Neural cell (in vitro differentiated cells): ENCODE data around the gene HTRA2. TPM values are rescaled to one million over a fixed set of nuclear protein-coding genes. Genes with fewer than 3 reads are reported as not detected.

Experiments used
- H2AFZ ChIP-seq: fragments of 200-600, 300-800 bp; sonication (generic), shearing (Covaris generic); 2 replicates; pipeline ENCODE4 v1.6.0; 2014; ENCODE audit warnings: low read depth, mild to moderate bottlenecking, antibody characterized with exemption, low read length, moderate library complexity
- H3F3A ChIP-seq: fragments of 200-600 bp; shearing (Covaris generic); 2 replicates; pipeline ENCODE4 v1.6.1; 2016; ENCODE audit warnings: mild to moderate bottlenecking, moderate library complexity, mixed read lengths, antibody characterized with exemption, low read length; ENCODE audit not compliant: insufficient read depth, poor library complexity, severe bottlenecking
- H3K27ac ChIP-seq: fragments of 200-600, 300-800 bp; sonication (generic), shearing (Covaris generic); 2 replicates; pipeline ENCODE4 v1.5.1; 2014; ENCODE audit warnings: mild to moderate bottlenecking, low read length, moderate library complexity
- H3K27me3 ChIP-seq: fragments of 300-800, 200-600 bp; sonication (generic), shearing (Covaris generic); 2 replicates; pipeline ENCODE4 v1.6.0; 2014; ENCODE audit warnings: mild to moderate bottlenecking, low read depth, low read length, moderate library complexity; ENCODE audit not compliant: insufficient read depth
- H3K36me3 ChIP-seq: fragments of 300-800, 200-600 bp; sonication (generic), shearing (Covaris generic); 2 replicates; pipeline ENCODE4 v1.5.1; 2014; ENCODE audit warnings: mild to moderate bottlenecking, antibody characterized with exemption, low read length, moderate library complexity; ENCODE audit not compliant: insufficient read depth
- H3K4me2 ChIP-seq: fragments of 300-800, 200-600 bp; sonication (generic), shearing (Covaris generic); 2 replicates; pipeline ENCODE4 v1.6.0; 2014; ENCODE audit warnings: mild to moderate bottlenecking, low read length
- H3K4me3 ChIP-seq: fragments of 300-800, 200-600 bp; sonication (generic), shearing (Covaris generic); 2 replicates; pipeline ENCODE4 v1.5.1; 2014; ENCODE audit warnings: mild to moderate bottlenecking, low read length, moderate library complexity
- H3K79me2 ChIP-seq: fragments of 200-600 bp; shearing (Covaris generic); replicated peaks from 2 replicates; pipeline ENCODE4 v1.6.0; 2014; ENCODE audit warnings: mild to moderate bottlenecking, low read length, moderate library complexity; ENCODE audit not compliant: insufficient read depth
- H3K9ac ChIP-seq: fragments of 300-800, 200-600 bp; sonication (generic), shearing (Covaris generic); 2 replicates; pipeline ENCODE4 v1.6.1; 2016; ENCODE audit warnings: mild to moderate bottlenecking, low read length, mixed read lengths
- H3K9me2 ChIP-seq: fragments of 200-600 bp; shearing (Covaris generic); 2 replicates; pipeline ENCODE4 v1.6.1; 2016; ENCODE audit warnings: mild to moderate bottlenecking, low read length, mixed read lengths; ENCODE audit not compliant: insufficient read depth
- H3K9me3 ChIP-seq: fragments of 200-600, 300-800 bp; sonication (generic), shearing (Covaris generic); 2 replicates; pipeline ENCODE4 v1.6.1; 2016; ENCODE audit warnings: mild to moderate bottlenecking, mixed run types, low read length, moderate library complexity, mixed read lengths
- H4K20me1 ChIP-seq: fragments of 200-600 bp; shearing (Covaris generic); 2 replicates; pipeline ENCODE4 v1.6.1; 2016; ENCODE audit warnings: mild to moderate bottlenecking, mixed run types; ENCODE audit not compliant: insufficient read depth
- EP300 ChIP-seq: fragments of 450-650 bp; conservative IDR thresholded peaks from 2 replicates; pipeline ENCODE4 v1.6.1; 2014; ENCODE audit warnings: antibody characterized with exemption, mild to moderate bottlenecking, moderate library complexity; ENCODE audit not compliant: poor library complexity, severe bottlenecking
- EZH2 ChIP-seq: fragments of 200-600, 300-800 bp; shearing (Covaris generic), sonication (generic); IDR thresholded peaks from 2 replicates; pipeline ENCODE4 v1.6.1; 2014; ENCODE audit warnings: antibody characterized with exemption, low read length, borderline replicate concordance, mild to moderate bottlenecking; ENCODE audit not compliant: insufficient read depth, poor library complexity, severe bottlenecking
- MXI1 ChIP-seq: fragments of 450-650 bp; conservative IDR thresholded peaks from 2 replicates; pipeline ENCODE4 v1.6.1; 2014; ENCODE audit warnings: antibody characterized with exemption, mild to moderate bottlenecking; ENCODE audit not compliant: poor library complexity, severe bottlenecking
- POLR2AphosphoS5 ChIP-seq: IDR thresholded peaks from 2 replicates; pipeline ENCODE4 v1.6.1; 2012
- RAD21 ChIP-seq: fragments of 450-650 bp; conservative IDR thresholded peaks from 2 replicates; pipeline ENCODE4 v1.6.1; 2014; ENCODE audit warnings: antibody characterized with exemption, mild to moderate bottlenecking, moderate library complexity
- SMC3 ChIP-seq: fragments of 450-650 bp; conservative IDR thresholded peaks from 2 replicates; pipeline ENCODE4 v1.6.1; 2014; ENCODE audit warnings: antibody characterized with exemption, mild to moderate bottlenecking, moderate library complexity; ENCODE audit not compliant: poor library complexity
- TAF1 ChIP-seq: IDR thresholded peaks from 2 replicates; pipeline ENCODE4 v1.6.1; 2012; ENCODE audit warnings: low read depth
- polyA plus RNA-seq: library from polyadenylated mRNA; depleted of rRNA; stranded (reverse); fragments of >200 nt; gene quantifications from 2 replicates; pipeline ENCODE4 v1.2.3, GENCODE V29; 2014
- TF ChIP-seq, protein P1 (sequence below): IDR thresholded peaks from 2 replicates; pipeline ENCODE4 v1.6.1; 2012; ENCODE audit warnings: borderline replicate concordance
- TF ChIP-seq, protein P2 (sequence below): fragments of 450-650 bp; IDR thresholded peaks from 2 replicates; pipeline ENCODE4 v1.5.1; 2014; ENCODE audit warnings: antibody characterized with exemption, mild to moderate bottlenecking, moderate library complexity; ENCODE audit not compliant: poor library complexity, severe bottlenecking

HTRA2 gene
- polyA plus RNA-seq, 1 donor from 2014 or later = 126 TPM

DNA sequence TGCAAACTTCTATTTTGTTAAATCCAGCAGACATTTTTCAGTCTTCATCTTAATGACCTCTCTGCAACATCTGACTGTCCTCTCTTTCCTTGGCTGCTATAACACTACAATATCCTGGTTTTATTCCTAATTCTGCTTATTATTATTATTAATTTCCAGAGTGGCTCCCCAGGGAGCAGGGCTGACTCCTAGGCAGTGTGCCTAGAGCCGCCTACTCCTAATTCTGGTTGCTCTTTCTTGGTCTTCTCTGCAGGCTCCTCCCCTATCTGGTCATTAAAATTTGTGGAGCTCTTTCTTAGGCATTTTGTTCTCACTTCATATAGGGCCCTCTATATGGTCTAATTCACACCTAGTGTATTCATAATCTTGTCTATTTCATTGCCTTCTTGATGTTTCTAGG is 13.2 kb downstream of the HTRA2 start:
- Histone ChIP-seq H3K4me2 (no peak overlapping the region), H3K36me3 (no peaks in the 10 kb centered on the region)
- TF ChIP-seq RAD21 (no peak), MXI1 (no peak), SMC3 (no peak), POLR2AphosphoS5 (no peak), EP300 (no peak), EZH2 (no peak), TAF1 (no peak)
- TF ChIP-seq, protein P1, sequence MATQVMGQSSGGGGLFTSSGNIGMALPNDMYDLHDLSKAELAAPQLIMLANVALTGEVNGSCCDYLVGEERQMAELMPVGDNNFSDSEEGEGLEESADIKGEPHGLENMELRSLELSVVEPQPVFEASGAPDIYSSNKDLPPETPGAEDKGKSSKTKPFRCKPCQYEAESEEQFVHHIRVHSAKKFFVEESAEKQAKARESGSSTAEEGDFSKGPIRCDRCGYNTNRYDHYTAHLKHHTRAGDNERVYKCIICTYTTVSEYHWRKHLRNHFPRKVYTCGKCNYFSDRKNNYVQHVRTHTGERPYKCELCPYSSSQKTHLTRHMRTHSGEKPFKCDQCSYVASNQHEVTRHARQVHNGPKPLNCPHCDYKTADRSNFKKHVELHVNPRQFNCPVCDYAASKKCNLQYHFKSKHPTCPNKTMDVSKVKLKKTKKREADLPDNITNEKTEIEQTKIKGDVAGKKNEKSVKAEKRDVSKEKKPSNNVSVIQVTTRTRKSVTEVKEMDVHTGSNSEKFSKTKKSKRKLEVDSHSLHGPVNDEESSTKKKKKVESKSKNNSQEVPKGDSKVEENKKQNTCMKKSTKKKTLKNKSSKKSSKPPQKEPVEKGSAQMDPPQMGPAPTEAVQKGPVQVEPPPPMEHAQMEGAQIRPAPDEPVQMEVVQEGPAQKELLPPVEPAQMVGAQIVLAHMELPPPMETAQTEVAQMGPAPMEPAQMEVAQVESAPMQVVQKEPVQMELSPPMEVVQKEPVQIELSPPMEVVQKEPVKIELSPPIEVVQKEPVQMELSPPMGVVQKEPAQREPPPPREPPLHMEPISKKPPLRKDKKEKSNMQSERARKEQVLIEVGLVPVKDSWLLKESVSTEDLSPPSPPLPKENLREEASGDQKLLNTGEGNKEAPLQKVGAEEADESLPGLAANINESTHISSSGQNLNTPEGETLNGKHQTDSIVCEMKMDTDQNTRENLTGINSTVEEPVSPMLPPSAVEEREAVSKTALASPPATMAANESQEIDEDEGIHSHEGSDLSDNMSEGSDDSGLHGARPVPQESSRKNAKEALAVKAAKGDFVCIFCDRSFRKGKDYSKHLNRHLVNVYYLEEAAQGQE = no peak
- TF ChIP-seq, protein P2, sequence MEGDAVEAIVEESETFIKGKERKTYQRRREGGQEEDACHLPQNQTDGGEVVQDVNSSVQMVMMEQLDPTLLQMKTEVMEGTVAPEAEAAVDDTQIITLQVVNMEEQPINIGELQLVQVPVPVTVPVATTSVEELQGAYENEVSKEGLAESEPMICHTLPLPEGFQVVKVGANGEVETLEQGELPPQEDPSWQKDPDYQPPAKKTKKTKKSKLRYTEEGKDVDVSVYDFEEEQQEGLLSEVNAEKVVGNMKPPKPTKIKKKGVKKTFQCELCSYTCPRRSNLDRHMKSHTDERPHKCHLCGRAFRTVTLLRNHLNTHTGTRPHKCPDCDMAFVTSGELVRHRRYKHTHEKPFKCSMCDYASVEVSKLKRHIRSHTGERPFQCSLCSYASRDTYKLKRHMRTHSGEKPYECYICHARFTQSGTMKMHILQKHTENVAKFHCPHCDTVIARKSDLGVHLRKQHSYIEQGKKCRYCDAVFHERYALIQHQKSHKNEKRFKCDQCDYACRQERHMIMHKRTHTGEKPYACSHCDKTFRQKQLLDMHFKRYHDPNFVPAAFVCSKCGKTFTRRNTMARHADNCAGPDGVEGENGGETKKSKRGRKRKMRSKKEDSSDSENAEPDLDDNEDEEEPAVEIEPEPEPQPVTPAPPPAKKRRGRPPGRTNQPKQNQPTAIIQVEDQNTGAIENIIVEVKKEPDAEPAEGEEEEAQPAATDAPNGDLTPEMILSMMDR = no peak

DNA sequence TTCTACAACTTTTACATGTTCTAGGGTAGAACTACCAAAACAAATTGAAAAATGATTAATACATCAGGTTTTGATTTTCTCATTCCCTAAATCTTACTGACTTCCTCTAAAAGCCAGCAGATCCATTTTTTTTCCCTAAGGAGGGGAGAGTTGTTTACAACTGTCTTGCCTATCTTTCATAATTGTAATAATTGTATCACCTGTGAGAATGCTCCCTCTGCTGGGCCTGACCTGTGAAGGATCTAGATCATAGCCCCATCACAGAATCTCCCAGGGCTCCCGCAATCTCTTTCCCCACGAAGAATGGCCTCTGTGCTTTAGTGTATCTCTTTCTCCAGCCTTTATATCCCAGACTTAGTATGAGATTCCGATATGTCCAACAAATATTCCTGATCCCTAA is 14.9 kb downstream of the HTRA2 start:
- Histone ChIP-seq H3F3A (no peaks in the 10 kb centered on the region), H3K9me2 (no peaks in the 10 kb centered on the region), H3K9ac (no peak overlapping the region), H4K20me1 (no peaks in the 10 kb centered on the region), H3K27ac (no peak overlapping the region), H2AFZ (no peak overlapping the region), H3K4me2 (no peak overlapping the region), H3K79me2 (no peaks in the 10 kb centered on the region), H3K27me3 (peaks cover 20% of the 10 kb centered on the region), H3K9me3 (no peaks in the 10 kb centered on the region), H3K4me3 (no peak overlapping the region), H3K36me3 (no peaks in the 10 kb centered on the region)
- TF ChIP-seq RAD21 = no peak
- no peak for TF ChIP-seq POLR2AphosphoS5
- TF ChIP-seq EZH2 = no peak
- TF ChIP-seq SMC3 = no peak
- no peak for TF ChIP-seq TAF1
- TF ChIP-seq, protein P1 = no peak
- TF ChIP-seq, protein P2 = no peak
- no peak for TF ChIP-seq MXI1
- no peak for TF ChIP-seq EP300

More for the DNA sequence above, 13.2 kb downstream of the HTRA2 start:
- H3K9me2 ChIP-seq = no peaks in the 10 kb centered on the region
- H3K27ac ChIP-seq = no peak overlapping the region
- H3F3A ChIP-seq = no peaks in the 10 kb centered on the region
- H3K9ac ChIP-seq = no peak overlapping the region
- no peaks in the 10 kb centered on the region for H3K9me3 ChIP-seq
- no peak overlapping the region for H3K4me3 ChIP-seq
- H4K20me1 ChIP-seq = no peaks in the 10 kb centered on the region
- H2AFZ ChIP-seq = no peak overlapping the region
- H3K27me3 ChIP-seq = peaks cover 3% of the 10 kb centered on the region
- H3K79me2 ChIP-seq = no peaks in the 10 kb centered on the region
